ENCODE results near the gene CEMP1.
A peak's percentile ranks its signal among the peaks of the same experiment; 100 is the strongest.

CEMP1 gene

DNA sequence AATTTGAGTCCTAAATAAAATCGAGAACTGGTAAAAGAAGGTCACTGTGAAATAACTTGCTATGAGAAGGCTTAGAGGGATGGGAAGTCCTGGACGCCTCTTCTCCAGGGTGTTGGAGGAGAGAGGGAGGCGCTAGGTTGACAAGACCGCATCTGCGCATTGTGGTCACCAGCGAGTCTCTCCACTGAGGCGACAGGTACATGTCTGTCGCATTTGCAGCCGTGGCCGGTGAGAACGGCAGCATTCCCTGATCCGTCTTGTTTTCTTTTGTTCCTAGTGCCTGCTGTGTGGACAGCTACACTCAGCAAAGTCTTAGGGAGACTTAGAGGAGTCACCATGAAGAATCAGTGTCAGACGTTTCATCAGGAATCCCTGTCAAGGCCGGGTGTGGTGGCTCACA, 25.5 kb downstream of the CEMP1 start:
- FAIRE-seq (no peak), DNase-seq (ENCODE audit: low spot score) (no peak)

DNA sequence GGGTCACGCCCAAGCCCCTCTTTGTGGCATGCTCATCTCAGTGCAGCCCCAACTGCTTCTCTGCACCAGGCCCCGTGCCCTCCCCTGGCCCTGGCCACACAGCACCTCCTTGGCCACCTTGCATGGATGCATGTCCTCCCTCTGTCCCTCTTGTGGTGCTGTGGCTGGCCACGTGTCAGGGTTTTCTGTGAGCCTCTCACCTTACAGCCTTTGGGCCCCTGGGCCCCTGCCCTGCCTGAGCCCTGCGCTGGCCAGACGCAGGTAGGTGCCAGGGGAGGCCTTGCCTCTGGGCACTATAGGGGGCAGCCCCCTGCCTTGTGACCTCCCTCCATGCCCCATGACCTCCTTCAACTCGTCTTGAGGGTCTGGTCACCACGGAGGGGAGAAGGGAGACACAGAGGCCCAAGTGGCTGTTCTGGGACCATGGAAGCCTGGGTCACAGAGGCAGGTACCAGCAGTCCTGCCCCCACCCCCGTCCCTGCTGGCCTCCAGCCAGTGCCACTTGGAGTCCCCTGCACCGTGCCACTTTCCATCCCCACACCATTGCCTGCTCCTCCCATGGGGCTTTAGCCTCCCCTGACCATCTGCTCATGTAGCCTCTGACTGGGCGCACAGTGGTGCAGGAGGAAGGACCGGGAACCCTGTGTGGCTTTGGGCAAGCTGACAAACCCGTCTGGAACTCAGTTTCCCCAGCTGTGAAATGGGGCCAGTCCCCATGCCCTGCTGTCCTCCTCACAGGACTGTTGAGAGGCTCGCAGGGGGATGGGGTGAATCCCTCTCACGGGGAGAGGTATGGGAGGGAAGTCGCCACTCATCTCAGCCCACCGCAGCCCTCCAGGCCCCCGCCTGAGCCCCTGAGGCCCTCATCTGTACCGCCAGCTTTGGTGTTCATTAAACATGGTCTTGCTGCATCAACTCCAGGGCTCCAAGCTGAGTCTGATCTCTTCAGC, 29.0 kb downstream of the CEMP1 start:
- DNase-seq (ENCODE audit: low spot score) (no peak), FAIRE-seq (no peak)

GRCh38 chr16:2500918-2501750, 30.1 kb downstream of the CEMP1 start:
- DNase-seq (ENCODE audit: low spot score) = peak; percentile 82
- FAIRE-seq = peak; percentile 91

GRCh38 chr16:2500430-2500917, 30.7 kb downstream of the CEMP1 start:
- FAIRE-seq = no peak
- DNase-seq (ENCODE audit: low spot score) = no peak

- FAIRE-seq (no peak), DNase-seq (ENCODE audit: low spot score) (no peak)
Measured at GRCh38 chr16:2499890-2500429, 31.2 kb downstream of the CEMP1 start.

- FAIRE-seq (no peak), DNase-seq (ENCODE audit: low spot score) (no peak)
Measured at GRCh38 chr16:2499454-2499853, 31.8 kb downstream of the CEMP1 start.

- FAIRE-seq (no peak), DNase-seq (ENCODE audit: low spot score) (no peak)
Measured at GRCh38 chr16:2498531-2499253, 32.5 kb downstream of the CEMP1 start.

GRCh38 chr16:2497695-2498484, 33.3 kb downstream of the CEMP1 start:
- FAIRE-seq = no peak
- no peak for DNase-seq (ENCODE audit: low spot score)

GRCh38 chr16:2497116-2497630, 34.0 kb downstream of the CEMP1 start:
- DNase-seq (ENCODE audit: low spot score) = no peak

DNA sequence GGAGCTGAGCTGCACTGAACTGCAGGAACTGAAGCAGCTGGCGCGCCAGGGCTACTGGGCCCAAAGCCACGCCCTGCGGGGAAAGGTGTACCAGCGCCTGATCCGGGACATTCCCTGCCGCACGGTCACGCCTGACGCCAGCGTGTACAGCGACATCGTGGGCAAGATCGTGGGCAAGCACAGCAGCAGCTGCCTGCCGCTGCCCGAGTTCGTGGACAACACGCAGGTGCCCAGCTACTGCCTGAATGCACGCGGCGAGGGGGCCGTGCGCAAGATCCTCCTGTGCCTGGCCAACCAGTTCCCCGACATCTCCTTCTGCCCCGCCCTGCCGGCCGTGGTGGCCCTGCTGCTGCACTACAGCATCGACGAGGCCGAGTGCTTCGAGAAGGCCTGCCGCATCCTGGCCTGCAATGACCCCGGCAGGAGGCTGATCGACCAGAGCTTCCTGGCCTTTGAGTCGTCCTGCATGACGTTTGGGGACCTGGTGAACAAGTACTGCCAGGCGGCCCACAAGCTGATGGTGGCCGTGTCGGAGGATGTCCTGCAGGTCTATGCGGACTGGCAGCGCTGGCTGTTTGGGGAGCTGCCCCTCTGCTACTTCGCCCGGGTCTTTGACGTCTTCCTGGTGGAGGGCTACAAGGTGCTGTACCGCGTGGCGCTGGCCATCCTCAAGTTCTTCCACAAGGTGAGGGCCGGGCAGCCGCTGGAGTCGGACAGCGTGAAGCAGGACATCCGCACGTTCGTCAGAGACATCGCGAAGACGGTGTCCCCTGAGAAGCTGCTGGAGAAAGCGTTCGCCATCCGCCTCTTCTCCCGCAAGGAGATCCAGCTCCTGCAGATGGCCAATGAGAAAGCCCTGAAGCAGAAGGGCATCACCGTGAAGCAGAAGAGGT, 34.7 kb downstream of the CEMP1 start:
- FAIRE-seq (no peak), DNase-seq (ENCODE audit: low spot score) (no peak)

More at GRCh38 chr16:2497116-2497630, 34.0 kb downstream of the CEMP1 start:
- FAIRE-seq = no peak

DNA sequence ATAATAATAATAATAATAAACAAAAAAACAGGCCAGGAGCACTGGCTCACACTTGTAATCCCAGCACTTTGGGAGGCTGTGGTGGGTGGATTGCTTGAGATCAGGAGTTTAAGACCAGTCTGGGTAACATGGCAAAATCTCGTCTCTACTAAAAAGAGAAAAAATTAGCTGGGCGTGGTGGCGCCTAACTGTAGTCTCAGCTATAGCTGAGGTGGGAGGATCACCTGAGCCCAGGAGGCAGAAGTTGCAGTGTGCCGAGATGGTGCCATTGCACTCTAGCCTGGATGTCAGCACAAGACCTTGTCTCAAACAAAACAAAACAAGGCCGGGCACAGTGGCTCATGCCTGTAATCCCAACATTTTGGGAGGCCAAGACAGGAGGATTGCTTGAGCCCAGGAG, 36.2 kb downstream of the CEMP1 start:
- FAIRE-seq (no peak), DNase-seq (ENCODE audit: low spot score) (no peak)

GRCh38 chr16:2494616-2495015, 36.6 kb downstream of the CEMP1 start:
- no peak for FAIRE-seq

GRCh38 chr16:2493605-2494004, 37.6 kb downstream of the CEMP1 start:
- FAIRE-seq = no peak
- DNase-seq (ENCODE audit: low spot score) = no peak

More at GRCh38 chr16:2494616-2495015, 36.6 kb downstream of the CEMP1 start:
- DNase-seq (ENCODE audit: low spot score) = no peak

- DNase-seq (ENCODE audit: low spot score) (no peak), FAIRE-seq (no peak)
Measured at GRCh38 chr16:2492292-2492691, 38.9 kb downstream of the CEMP1 start.

- DNase-seq (ENCODE audit: low spot score) (no peak), FAIRE-seq (no peak)
Measured at GRCh38 chr16:2490190-2491105, 40.8 kb downstream of the CEMP1 start.

DNA sequence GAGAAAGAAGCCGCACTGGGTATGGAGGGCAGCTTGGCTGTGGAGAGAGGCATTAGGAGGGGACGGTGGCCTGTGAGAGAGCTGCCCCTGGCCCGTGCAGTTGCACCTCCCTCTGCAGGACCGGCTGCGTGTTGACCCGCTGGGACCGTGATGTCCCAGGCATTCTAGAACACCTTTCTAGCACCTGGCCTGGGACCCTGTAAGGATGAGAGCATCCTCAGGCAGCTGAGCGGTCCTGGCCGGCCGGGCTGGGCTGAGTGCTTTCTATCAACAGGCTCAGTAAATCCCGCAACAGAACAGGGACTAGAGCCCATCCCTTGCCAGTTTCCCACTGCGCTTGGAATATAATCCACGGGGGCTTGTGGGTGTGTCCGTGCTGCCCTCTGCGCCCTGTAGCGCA, 41.6 kb downstream of the CEMP1 start:
- DNase-seq (ENCODE audit: low spot score) = no peak
- FAIRE-seq = no peak

GRCh38 chr16:2487903-2488531, 43.2 kb downstream of the CEMP1 start:
- FAIRE-seq = no peak
- DNase-seq (ENCODE audit: low spot score) = no peak

DNA sequence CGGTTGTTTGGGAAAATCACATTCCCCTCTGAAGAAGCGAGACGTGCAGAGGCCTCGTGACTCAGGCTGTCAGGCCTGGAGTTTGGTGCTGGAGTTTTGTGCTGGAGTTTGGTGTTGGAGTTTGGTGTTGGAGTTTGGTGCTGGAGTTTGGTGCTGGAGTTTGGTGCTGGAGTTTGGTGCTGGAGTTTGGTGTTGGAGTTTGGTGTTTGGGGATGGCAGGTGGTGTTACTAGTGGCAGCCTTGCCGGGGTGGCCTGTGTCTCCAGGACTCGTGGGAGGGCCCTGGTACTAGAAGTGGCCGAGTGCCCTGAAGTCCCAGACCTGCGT, 43.7 kb downstream of the CEMP1 start:
- DNase-seq (ENCODE audit: low spot score) (no peak), FAIRE-seq (no peak)
